Thymus (tissue), 14 donors: ENCODE results near the gene ORMDL2. TPM values are rescaled to one million over a fixed set of nuclear protein-coding genes. Genes with fewer than 3 reads are reported as not detected.

Experiments used
- DNase-seq, 9 donors: peaks; one replicate each; pipeline ENCODE4 v3.0.0-alpha.2; 2013; ENCODE audit warnings: low spot score in 9 of 9, low read depth in 6 of 9, missing footprints in 1 of 9
- H3K27ac ChIP-seq, 2 donors: one replicate each; pipeline ENCODE4 v1.5.1; 2013; ENCODE audit warnings: control low read depth in 1 of 2, low read depth in 1 of 2, low read length in 1 of 2, mild to moderate bottlenecking in 1 of 2, moderate library complexity in 1 of 2
- H3K27me3 ChIP-seq, 2 donors: one replicate each; pipeline ENCODE4 v1.5.1; 2013; ENCODE audit warnings: low read length in 1 of 2; ENCODE audit not compliant: control insufficient read depth in 2 of 2, insufficient read depth in 1 of 2
- H3K36me3 ChIP-seq, 2 donors: one replicate each; pipeline ENCODE4 v1.5.1; 2013; ENCODE audit warnings: low read length in 1 of 2, mild to moderate bottlenecking in 1 of 2, moderate library complexity in 1 of 2; ENCODE audit not compliant: control insufficient read depth in 2 of 2, insufficient read depth in 2 of 2
- H3K4me1 ChIP-seq, 2 donors: one replicate each; pipeline ENCODE4 v1.5.1; 2013; ENCODE audit warnings: low read length in 2 of 2; ENCODE audit not compliant: control insufficient read depth in 2 of 2, insufficient read depth in 2 of 2
- H3K4me3 ChIP-seq, 2 donors: one replicate each; pipeline ENCODE4 v1.5.1; 2013; ENCODE audit warnings: low read length in 2 of 2, control low read depth in 1 of 2, mild to moderate bottlenecking in 1 of 2
- H3K9me3 ChIP-seq, 2 donors: one replicate each; pipeline ENCODE4 v1.5.1; 2013; ENCODE audit warnings: low read length in 1 of 2, mild to moderate bottlenecking in 1 of 2; ENCODE audit not compliant: control insufficient read depth in 2 of 2, insufficient read depth in 1 of 2
- WGBS: extraction: QIAGEN DNeasy Blood & Tissue Kit; methylation state at CpG from one replicate; pipeline ENCODE4 v1.1.7; 2013; 5-methylcytosine and 5-hydroxymethylcytosine counted together
- long read RNA-seq, 10 donors: transcript quantifications; one replicate each; lab custom pipeline, GENCODE V29; 2026
- polyA plus RNA-seq: library from polyadenylated mRNA; stranded (reverse); fragments of 200-250 nt; gene quantifications from one replicate; pipeline ENCODE4 v1.2.3, GENCODE V29; 2013
- total RNA-seq: library from RNA; stranded (reverse); fragments of 120-200 nt; gene quantifications from one replicate; pipeline ENCODE4 v1.2.4, GENCODE V29; 2013
- donor health status: healthy.

ORMDL2 gene, protein sequence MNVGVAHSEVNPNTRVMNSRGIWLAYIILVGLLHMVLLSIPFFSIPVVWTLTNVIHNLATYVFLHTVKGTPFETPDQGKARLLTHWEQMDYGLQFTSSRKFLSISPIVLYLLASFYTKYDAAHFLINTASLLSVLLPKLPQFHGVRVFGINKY
- 32.9 TPM for total RNA-seq
- 36.3 TPM for polyA plus RNA-seq
- long read RNA-seq, donor 1, partial matches to known transcripts, result 0 of 5 reads
- long read RNA-seq, donor 1, other reads (novel, unspliced or antisense), result 0 of 5 reads
- long read RNA-seq, donor 2, result 0 reads
- long read RNA-seq, donor 3, transcript ORMDL2-201 (4 exons, 2,141 nt), result major isoform, 27 of 59 reads
- long read RNA-seq, donor 3, partial matches to known transcripts, result 31 of 59 reads
- long read RNA-seq, donor 3, other reads (novel, unspliced or antisense), result 0 of 59 reads
- long read RNA-seq, donor 4, transcript ORMDL2-201 (4 exons, 2,141 nt), result major isoform, 22 of 23 reads
- long read RNA-seq, donor 4, partial matches to known transcripts, result 0 of 23 reads
- long read RNA-seq, donor 4, other reads (novel, unspliced or antisense), result 0 of 23 reads
- long read RNA-seq, donor 5, transcript ORMDL2-201 (4 exons, 2,141 nt), result major isoform, 36 of 60 reads
- long read RNA-seq, donor 5, partial matches to known transcripts, result 20 of 60 reads
- long read RNA-seq, donor 5, other reads (novel, unspliced or antisense), result 0 of 60 reads
- long read RNA-seq, donor 6, transcript ORMDL2-201 (4 exons, 2,141 nt), result major isoform, 20 of 33 reads
- long read RNA-seq, donor 6, partial matches to known transcripts, result 11 of 33 reads
- long read RNA-seq, donor 6, other reads (novel, unspliced or antisense), result 0 of 33 reads
- long read RNA-seq, donor 7, transcript ORMDL2-201 (4 exons, 2,141 nt), result major isoform, 18 of 25 reads
- long read RNA-seq, donor 7, partial matches to known transcripts, result 6 of 25 reads
- long read RNA-seq, donor 7, other reads (novel, unspliced or antisense), result 0 of 25 reads
- long read RNA-seq, donor 8, transcript ORMDL2-201 (4 exons, 2,141 nt), result major isoform, 14 of 19 reads
- long read RNA-seq, donor 8, partial matches to known transcripts, result 5 of 19 reads
- long read RNA-seq, donor 8, other reads (novel, unspliced or antisense), result 0 of 19 reads
- long read RNA-seq, donor 9, transcript ORMDL2-201 (4 exons, 2,141 nt), result major isoform, 13 of 20 reads
- long read RNA-seq, donor 9, partial matches to known transcripts, result 5 of 20 reads
- long read RNA-seq, donor 9, other reads (novel, unspliced or antisense), result 0 of 20 reads
- long read RNA-seq, donor 10, transcript ORMDL2-201 (4 exons, 2,141 nt), result major isoform, 20 of 26 reads
- long read RNA-seq, donor 10, partial matches to known transcripts, result 5 of 26 reads
- long read RNA-seq, donor 10, other reads (novel, unspliced or antisense), result 0 of 26 reads

- Histone ChIP-seq H3K4me3 (peak within 1 kb of the TSS; percentile 86 to 98), H3K36me3 (peaks cover 36 to 59% of the 10 kb centered on the region in 2 donors), H3K27me3 (no peaks in the 10 kb centered on the region), H3K4me1 (peaks cover 12 to 19% of the 10 kb centered on the region in 2 donors), H3K27ac (peak within 1 kb of the TSS; percentile 82 to 86), H3K9me3 (no peaks in the 10 kb centered on the region)
- DNase-seq, result peak; percentile 94 to 100 (median 99)
- under 1% methylated on average over 38 of the region's 38 CpGs for WGBS
These were observed at the start of gene ORMDL2, which contains the start of gene SARNP for GRCh38 chr12:55817345-55818139. TSS of gene ORMDL2 (plus strand) at chr12:55818041. CDS start at chr12:55819000, 959 bp downstream. TSS of gene SARNP (minus strand) at chr12:55817724. CDS start at chr12:55817701, 23 bp downstream.

GRCh38 chr12:55771736-55772135 lies 46.1 kb upstream of the ORMDL2 start:
- WGBS, result 96% methylated on average over 6 of the region's 6 CpGs
- H3K4me3 ChIP-seq, result no peak overlapping the region

GRCh38 chr12:55777856-55778255 lies 40.0 kb upstream of the ORMDL2 start:
- no peak for DNase-seq
- WGBS, result 98% methylated on average over 3 of the region's 3 CpGs
- Histone ChIP-seq H3K4me3 (no peak overlapping the region), H3K9me3 (no peaks in the 10 kb centered on the region), H3K36me3 (peaks cover 26 to 71% of the 10 kb centered on the region in 2 donors), H3K4me1 (no peaks in the 10 kb centered on the region), H3K27me3 (no peaks in the 10 kb centered on the region), H3K27ac (no peak overlapping the region)

More at GRCh38 chr12:55771736-55772135, 46.1 kb upstream of the ORMDL2 start:
- no peak for DNase-seq
- Histone ChIP-seq H3K27me3 (no peaks in the 10 kb centered on the region), H3K9me3 (no peaks in the 10 kb centered on the region), H3K36me3 (peaks cover 12 to 46% of the 10 kb centered on the region in 2 donors), H3K4me1 (no peaks in the 10 kb centered on the region), H3K27ac (no peak overlapping the region)

- no peaks in the 10 kb centered on the region for H3K27me3 ChIP-seq
- no peak overlapping the region for H3K27ac ChIP-seq
- no peak overlapping the region for H3K4me3 ChIP-seq
- H3K9me3 ChIP-seq, result no peaks in the 10 kb centered on the region
- peaks cover 31 to 91% of the 10 kb centered on the region in 2 donors for H3K36me3 ChIP-seq
- no peaks in the 10 kb centered on the region for H3K4me1 ChIP-seq
- 81% methylated on average over 2 of the region's 2 CpGs for WGBS
- DNase-seq, result no peak
These were observed 37.2 kb upstream of the ORMDL2 start for GRCh38 chr12:55780685-55781084.

DNA sequence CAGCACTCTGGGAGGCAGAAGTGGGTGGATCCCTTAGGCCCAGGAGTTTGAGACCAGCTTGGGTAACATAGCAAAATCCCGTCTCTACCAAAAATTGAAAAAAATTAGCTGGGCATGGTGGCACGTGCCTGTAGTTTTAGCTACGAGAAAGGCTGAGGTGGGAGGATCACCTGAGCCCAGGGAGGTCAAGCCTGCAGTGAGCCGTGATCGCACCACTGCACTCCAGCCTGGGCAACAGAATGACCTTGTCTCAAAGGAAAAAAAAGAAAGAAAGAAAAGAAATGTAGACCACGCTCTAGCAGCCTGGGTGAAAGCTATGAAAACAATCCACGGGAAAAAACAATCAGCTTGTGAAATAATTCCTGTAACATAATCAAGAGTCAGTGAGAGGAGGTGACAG lies 29.3 kb upstream of the ORMDL2 start:
- H3K27ac ChIP-seq, result no peak overlapping the region
- no peak for DNase-seq
- no peaks in the 10 kb centered on the region for H3K27me3 ChIP-seq
- H3K4me3 ChIP-seq, result no peak overlapping the region
- no peaks in the 10 kb centered on the region for H3K9me3 ChIP-seq
- peaks cover 36 to 77% of the 10 kb centered on the region in 2 donors for H3K36me3 ChIP-seq
- WGBS, result 96% methylated on average over 7 of the region's 7 CpGs
- no peaks in the 10 kb centered on the region for H3K4me1 ChIP-seq

GRCh38 chr12:55789171-55789570 lies 28.7 kb upstream of the ORMDL2 start:
- no peak overlapping the region for H3K27ac ChIP-seq
- WGBS, result 98% methylated on average over 2 of the region's 2 CpGs
- H3K27me3 ChIP-seq, result no peaks in the 10 kb centered on the region
- no peak for DNase-seq
- peaks cover 34 to 76% of the 10 kb centered on the region in 2 donors for H3K36me3 ChIP-seq
- no peaks in the 10 kb centered on the region for H3K9me3 ChIP-seq
- H3K4me3 ChIP-seq, result no peak overlapping the region
- H3K4me1 ChIP-seq, result no peaks in the 10 kb centered on the region

- H3K9me3 ChIP-seq, result no peaks in the 10 kb centered on the region
- no peaks in the 10 kb centered on the region for H3K27me3 ChIP-seq
- no peaks in the 10 kb centered on the region for H3K4me1 ChIP-seq
- no peak for DNase-seq
- peaks cover 40 to 77% of the 10 kb centered on the region in 2 donors for H3K36me3 ChIP-seq
- WGBS, result 96% methylated on average over 4 of the region's 4 CpGs
- H3K27ac ChIP-seq, result no peak overlapping the region
- no peak overlapping the region for H3K4me3 ChIP-seq
These were observed 27.9 kb upstream of the ORMDL2 start for GRCh38 chr12:55789893-55790292.

- no peak for DNase-seq
- peaks cover 30 to 83% of the 10 kb centered on the region in 2 donors for H3K36me3 ChIP-seq
These were observed 21.9 kb upstream of the ORMDL2 start for GRCh38 chr12:55795950-55796349.

More at GRCh38 chr12:55795950-55796349, 21.9 kb upstream of the ORMDL2 start:
- Histone ChIP-seq H3K4me3 (no peak overlapping the region), H3K27me3 (no peaks in the 10 kb centered on the region), H3K9me3 (no peaks in the 10 kb centered on the region), H3K27ac (no peak overlapping the region), H3K4me1 (no peaks in the 10 kb centered on the region)
